ENCODE measurements around the gene PCDHA6.

Gene PCDHA6

DNA sequence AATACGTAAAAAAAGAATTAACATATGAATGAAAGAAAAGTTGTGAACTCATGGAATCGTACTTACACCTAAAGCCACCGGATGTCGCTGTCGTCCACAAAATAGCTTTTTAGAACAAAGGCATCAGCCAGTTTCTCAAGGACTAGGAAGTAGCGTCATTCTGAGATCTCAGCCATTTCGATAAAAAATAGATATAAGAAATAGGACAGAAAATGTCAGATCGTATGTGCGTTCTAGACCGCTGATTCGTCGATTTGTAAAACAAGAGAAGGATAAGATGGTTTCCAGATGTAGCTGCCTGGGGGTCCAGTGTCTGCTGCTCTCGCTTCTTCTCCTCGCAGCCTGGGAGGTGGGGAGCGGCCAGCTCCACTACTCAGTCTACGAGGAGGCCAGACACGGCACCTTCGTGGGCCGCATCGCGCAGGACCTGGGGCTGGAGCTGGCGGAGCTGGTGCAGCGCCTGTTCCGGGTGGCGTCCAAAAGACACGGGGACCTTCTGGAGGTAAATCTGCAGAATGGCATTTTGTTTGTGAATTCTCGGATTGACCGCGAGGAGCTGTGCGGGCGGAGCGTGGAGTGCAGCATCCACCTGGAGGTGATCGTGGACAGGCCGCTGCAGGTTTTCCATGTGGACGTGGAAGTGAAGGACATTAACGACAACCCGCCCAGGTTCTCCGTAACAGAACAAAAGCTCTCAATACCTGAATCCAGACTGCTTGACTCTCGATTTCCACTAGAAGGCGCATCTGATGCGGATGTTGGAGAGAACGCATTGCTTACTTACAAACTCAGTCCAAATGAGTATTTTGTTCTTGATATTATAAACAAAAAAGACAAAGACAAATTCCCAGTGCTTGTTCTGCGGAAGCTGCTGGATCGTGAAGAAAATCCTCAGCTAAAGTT, 28.3 kb downstream of the PCDHA6 start, which contains the start of gene PCDHA10:
PCDHA10 (plus strand) TSS at position 126 of the 903 bp plus-strand sequence; CDS start at position 278, 152 bp downstream.
- Histone ChIP-seq H3K4me3 (replicated peaks; ENCODE audit: low read depth, low read length) (no peak within 1 kb of the TSS), H3K27me3 (replicated peaks; ENCODE audit: control insufficient read depth, insufficient read depth, low read length) (no peaks in the 10 kb centered on the region), H3K36me3 (ENCODE audit: control insufficient read depth, insufficient read depth, low read length) (no peaks in the 10 kb centered on the region)
- DNase-seq (ENCODE audit: extremely low read depth, insufficient read length), result no peak
- TF ChIP-seq, protein P1, sequence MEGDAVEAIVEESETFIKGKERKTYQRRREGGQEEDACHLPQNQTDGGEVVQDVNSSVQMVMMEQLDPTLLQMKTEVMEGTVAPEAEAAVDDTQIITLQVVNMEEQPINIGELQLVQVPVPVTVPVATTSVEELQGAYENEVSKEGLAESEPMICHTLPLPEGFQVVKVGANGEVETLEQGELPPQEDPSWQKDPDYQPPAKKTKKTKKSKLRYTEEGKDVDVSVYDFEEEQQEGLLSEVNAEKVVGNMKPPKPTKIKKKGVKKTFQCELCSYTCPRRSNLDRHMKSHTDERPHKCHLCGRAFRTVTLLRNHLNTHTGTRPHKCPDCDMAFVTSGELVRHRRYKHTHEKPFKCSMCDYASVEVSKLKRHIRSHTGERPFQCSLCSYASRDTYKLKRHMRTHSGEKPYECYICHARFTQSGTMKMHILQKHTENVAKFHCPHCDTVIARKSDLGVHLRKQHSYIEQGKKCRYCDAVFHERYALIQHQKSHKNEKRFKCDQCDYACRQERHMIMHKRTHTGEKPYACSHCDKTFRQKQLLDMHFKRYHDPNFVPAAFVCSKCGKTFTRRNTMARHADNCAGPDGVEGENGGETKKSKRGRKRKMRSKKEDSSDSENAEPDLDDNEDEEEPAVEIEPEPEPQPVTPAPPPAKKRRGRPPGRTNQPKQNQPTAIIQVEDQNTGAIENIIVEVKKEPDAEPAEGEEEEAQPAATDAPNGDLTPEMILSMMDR (IDR thresholded peaks at IDR 0.05; ENCODE audit: insufficient read depth, low read length, poor library complexity, severe bottlenecking), result no peak

DNA sequence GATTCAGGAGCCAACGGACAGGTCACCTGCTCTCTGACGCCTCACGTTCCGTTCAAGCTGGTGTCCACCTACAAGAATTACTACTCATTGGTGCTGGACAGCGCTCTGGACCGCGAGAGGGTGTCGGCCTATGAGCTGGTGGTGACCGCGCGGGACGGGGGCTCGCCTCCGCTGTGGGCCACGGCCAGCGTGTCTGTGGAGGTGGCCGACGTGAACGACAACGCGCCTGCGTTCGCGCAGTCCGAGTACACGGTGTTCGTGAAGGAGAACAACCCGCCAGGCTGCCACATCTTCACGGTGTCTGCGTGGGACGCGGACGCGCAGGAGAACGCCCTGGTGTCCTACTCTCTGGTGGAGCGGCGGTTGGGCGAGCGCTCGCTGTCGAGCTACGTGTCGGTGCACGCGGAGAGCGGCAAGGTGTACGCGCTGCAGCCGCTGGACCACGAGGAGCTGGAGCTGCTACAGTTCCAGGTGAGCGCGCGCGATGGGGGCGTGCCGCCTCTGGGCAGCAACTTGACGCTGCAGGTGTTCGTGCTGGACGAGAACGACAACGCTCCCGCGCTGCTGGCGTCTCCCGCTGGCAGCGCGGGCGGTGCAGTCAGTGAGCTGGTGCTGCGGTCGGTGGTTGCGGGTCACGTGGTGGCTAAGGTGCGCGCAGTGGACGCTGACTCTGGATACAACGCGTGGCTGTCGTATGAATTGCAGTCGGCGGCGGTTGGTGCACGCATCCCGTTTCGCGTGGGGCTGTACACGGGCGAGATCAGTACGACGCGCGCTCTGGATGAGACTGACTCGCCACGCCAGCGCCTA, 29.6 kb downstream of the PCDHA6 start:
- Histone ChIP-seq H3K4me3 (replicated peaks; ENCODE audit: low read depth, low read length) (no peak overlapping the region), H3K36me3 (ENCODE audit: control insufficient read depth, insufficient read depth, low read length) (no peaks in the 10 kb centered on the region), H3K27me3 (replicated peaks; ENCODE audit: control insufficient read depth, insufficient read depth, low read length) (no peaks in the 10 kb centered on the region)
- DNase-seq (ENCODE audit: extremely low read depth, insufficient read length), result no peak
- TF ChIP-seq, protein P1 (IDR thresholded peaks at IDR 0.05; ENCODE audit: insufficient read depth, low read length, poor library complexity, severe bottlenecking), result no peak

DNA sequence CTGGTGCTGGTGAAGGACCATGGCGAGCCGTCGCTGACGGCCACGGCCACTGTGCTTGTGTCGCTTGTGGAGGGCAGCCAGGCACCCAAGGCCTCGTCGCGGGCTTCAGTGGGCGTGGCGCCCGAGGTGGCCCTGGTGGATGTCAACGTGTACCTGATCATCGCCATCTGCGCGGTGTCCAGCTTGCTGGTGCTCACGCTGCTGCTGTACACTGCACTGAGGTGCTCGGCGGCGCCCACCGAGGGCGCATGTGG, 30.2 kb downstream of the PCDHA6 start:
- H3K36me3 ChIP-seq (ENCODE audit: control insufficient read depth, insufficient read depth, low read length), result no peaks in the 10 kb centered on the region
- DNase-seq (ENCODE audit: extremely low read depth, insufficient read length), result no peak
- no peak overlapping the region for H3K4me3 ChIP-seq (replicated peaks; ENCODE audit: low read depth, low read length)
- TF ChIP-seq, protein P1 (IDR thresholded peaks at IDR 0.05; ENCODE audit: insufficient read depth, low read length, poor library complexity, severe bottlenecking), result no peak
- no peaks in the 10 kb centered on the region for H3K27me3 ChIP-seq (replicated peaks; ENCODE audit: control insufficient read depth, insufficient read depth, low read length)

DNA sequence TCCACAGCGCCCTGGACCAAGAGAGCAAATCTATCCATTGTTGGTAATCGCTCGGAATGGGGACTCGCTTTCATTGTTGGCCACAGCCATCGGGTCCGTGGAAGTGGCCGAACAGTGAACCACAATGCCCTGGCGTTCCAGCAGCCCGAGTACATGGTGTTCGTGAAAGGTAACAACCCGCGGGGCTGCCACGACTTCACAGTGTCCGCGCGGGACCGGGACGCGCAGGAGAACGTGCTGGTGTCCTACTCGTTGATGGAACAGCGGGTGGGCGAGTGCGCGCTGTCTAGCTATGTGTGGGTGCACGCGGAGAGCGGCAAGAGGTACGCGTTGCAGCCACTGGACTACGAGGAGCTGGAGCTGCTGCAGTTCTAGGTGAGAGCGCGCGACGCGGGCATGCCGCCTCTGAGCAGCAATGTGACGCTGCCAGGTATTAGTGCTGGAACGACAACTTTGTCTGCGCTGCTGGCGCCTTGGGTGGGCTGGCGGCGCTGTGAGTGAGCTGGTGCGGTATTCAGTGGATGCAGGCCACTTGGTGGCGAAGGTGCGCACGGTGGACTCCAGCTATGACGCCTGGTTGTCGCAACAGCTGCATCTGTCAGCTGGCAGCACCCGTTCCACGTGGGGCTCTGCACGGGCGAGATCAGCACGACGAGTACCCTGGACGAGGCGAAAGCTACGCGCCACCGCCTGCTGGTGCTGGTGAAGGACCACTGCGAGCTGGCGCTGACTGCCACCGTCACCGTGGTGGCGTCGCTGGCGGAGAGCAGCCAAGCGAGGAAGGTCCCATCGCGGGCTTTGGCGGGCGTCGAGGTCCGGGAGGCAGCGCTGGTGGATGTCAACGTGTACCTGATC, 34.9 kb downstream of the PCDHA6 start:
- no peaks in the 10 kb centered on the region for H3K27me3 ChIP-seq (replicated peaks; ENCODE audit: control insufficient read depth, insufficient read depth, low read length)
- H3K36me3 ChIP-seq (ENCODE audit: control insufficient read depth, insufficient read depth, low read length), result no peaks in the 10 kb centered on the region
- H3K4me3 ChIP-seq (replicated peaks; ENCODE audit: low read depth, low read length), result no peak overlapping the region
- no peak for DNase-seq (ENCODE audit: extremely low read depth, insufficient read length)
- TF ChIP-seq, protein P1 (IDR thresholded peaks at IDR 0.05; ENCODE audit: insufficient read depth, low read length, poor library complexity, severe bottlenecking), result no peak

DNA sequence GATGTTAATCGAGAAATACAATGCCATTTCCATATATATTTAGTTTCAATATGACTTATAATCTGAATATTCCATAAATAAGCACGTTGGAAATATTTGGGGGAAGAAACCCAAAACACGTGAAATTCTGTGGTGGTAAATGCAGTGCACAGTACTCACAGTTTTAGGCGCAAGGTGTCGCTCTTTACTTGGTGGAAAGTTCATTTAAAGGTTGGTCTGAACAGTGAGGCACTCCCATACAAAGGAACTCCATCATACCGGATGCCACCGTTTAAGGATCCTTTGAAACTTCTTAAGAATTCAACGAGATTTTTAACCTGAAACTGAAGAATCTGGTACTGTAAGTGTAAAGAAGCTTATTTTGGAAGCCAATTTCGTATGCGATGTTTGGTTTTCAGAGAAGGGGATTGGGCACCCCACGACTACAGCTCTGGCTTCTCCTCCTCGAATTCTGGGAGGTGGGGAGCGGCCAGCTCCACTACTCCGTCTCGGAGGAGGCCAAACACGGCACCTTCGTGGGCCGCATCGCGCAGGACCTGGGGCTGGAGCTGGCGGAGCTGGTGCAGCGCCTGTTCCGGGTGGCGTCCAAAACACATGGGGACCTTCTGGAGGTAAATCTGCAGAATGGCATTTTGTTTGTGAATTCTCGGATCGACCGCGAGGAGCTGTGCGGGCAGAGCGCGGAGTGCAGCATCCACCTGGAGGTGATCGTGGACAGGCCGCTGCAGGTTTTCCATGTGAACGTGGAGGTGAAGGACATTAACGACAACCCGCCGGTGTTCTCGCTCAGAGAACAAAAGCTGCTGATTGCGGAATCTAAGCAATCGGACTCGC, 41.2 kb downstream of the PCDHA6 start, which contains the start of gene PCDHA11:
PCDHA11 (plus strand) TSS at position 237 of the 834 bp plus-strand sequence; CDS start at position 384, 147 bp downstream.
- H3K36me3 ChIP-seq (ENCODE audit: control insufficient read depth, insufficient read depth, low read length), result no peaks in the 10 kb centered on the region
- no peak within 1 kb of the TSS for H3K4me3 ChIP-seq (replicated peaks; ENCODE audit: low read depth, low read length)
- H3K27me3 ChIP-seq (replicated peaks; ENCODE audit: control insufficient read depth, insufficient read depth, low read length), result no peaks in the 10 kb centered on the region
- TF ChIP-seq, protein P1 (IDR thresholded peaks at IDR 0.05; ENCODE audit: insufficient read depth, low read length, poor library complexity, severe bottlenecking), result no peak
- no peak for DNase-seq (ENCODE audit: extremely low read depth, insufficient read length)

All from GM06990 (cell line).